Measurements from ENCODE around the gene DMBX1. TPM values are rescaled to one million over a fixed set of nuclear protein-coding genes. Genes with fewer than 3 reads are reported as not detected.

Gene DMBX1
- under 1 TPM in 1 of 2 experiments, not detected in 1; 0.11 TPM for total RNA-seq

- peak within 1 kb of the TSS; percentile 86 for H3K4me3 Mint-ChIP-seq
- peak within 1 kb of the TSS; percentile 1 for H3K27ac Mint-ChIP-seq
- peaks cover 92% of the 10 kb centered on the region for H3K27me3 Mint-ChIP-seq
- ATAC-seq (ENCODE audit: low read depth) (peak; percentile 72), DNase-seq (peak; percentile 63)
- peaks cover 18% of the 10 kb centered on the region for H3K4me1 Mint-ChIP-seq
- POLR2A ChIA-PET: no interaction called here
- H3K36me3 Mint-ChIP-seq: peaks cover 2% of the 10 kb centered on the region
- no peaks in the 10 kb centered on the region for H3K9me3 Mint-ChIP-seq
Observed at GRCh38 chr1:46489638-46490405, at the start of gene DMBX1. Gene DMBX1 (plus strand): TSS chr1:46489836. CDS start chr1:46507011, 17,175 bp downstream.

- DNase-seq (no peak), ATAC-seq (ENCODE audit: low read depth) (no peak)
- POLR2A ChIA-PET: no interaction called here
- Mint-ChIP-seq H3K36me3 (no peaks in the 10 kb centered on the region), H3K4me3 (no peak overlapping the region), H3K27me3 (peaks cover 18% of the 10 kb centered on the region), H3K4me1 (peaks cover 11% of the 10 kb centered on the region), H3K27ac (no peak overlapping the region), H3K9me3 (no peaks in the 10 kb centered on the region)
Observed at GRCh38 chr1:46440478-46440877, 49.2 kb upstream of the DMBX1 start.

GRCh38 chr1:46442317-46443161, 47.1 kb upstream of the DMBX1 start:
- ATAC-seq (ENCODE audit: low read depth) (peak; percentile 81), DNase-seq (peak; percentile 82)
- Mint-ChIP-seq H3K27me3 (peaks cover 36% of the 10 kb centered on the region), H3K36me3 (no peaks in the 10 kb centered on the region), H3K4me1 (peaks cover 13% of the 10 kb centered on the region), H3K9me3 (no peaks in the 10 kb centered on the region), H3K27ac (peak overlapping the region; percentile 18), H3K4me3 (peak overlapping the region; percentile 84)
- POLR2A ChIA-PET: no interaction called here

GRCh38 chr1:46444466-46444865, 45.2 kb upstream of the DMBX1 start:
- Mint-ChIP-seq H3K27me3 (peaks cover 54% of the 10 kb centered on the region), H3K9me3 (no peaks in the 10 kb centered on the region), H3K27ac (no peak overlapping the region), H3K36me3 (no peaks in the 10 kb centered on the region), H3K4me3 (no peak overlapping the region), H3K4me1 (peaks cover 13% of the 10 kb centered on the region)
- DNase-seq (no peak), ATAC-seq (ENCODE audit: low read depth) (no peak)
- POLR2A ChIA-PET: no interaction called here

- Mint-ChIP-seq H3K4me3 (no peak overlapping the region), H3K36me3 (no peaks in the 10 kb centered on the region), H3K27ac (no peak overlapping the region), H3K4me1 (peaks cover 14% of the 10 kb centered on the region), H3K9me3 (no peaks in the 10 kb centered on the region), H3K27me3 (peaks cover 62% of the 10 kb centered on the region)
- POLR2A ChIA-PET: no interaction called here
- no peak for DNase-seq
- no peak for ATAC-seq (ENCODE audit: low read depth)
Observed at GRCh38 chr1:46445773-46446256, 43.8 kb upstream of the DMBX1 start.

- Mint-ChIP-seq H3K27ac (no peak overlapping the region), H3K4me3 (no peak overlapping the region), H3K4me1 (peaks cover 14% of the 10 kb centered on the region), H3K36me3 (no peaks in the 10 kb centered on the region), H3K27me3 (peaks cover 69% of the 10 kb centered on the region), H3K9me3 (no peaks in the 10 kb centered on the region)
- ATAC-seq (ENCODE audit: low read depth) (peak; percentile 31), DNase-seq (peak; percentile 83)
- POLR2A ChIA-PET: no interaction called here
Observed at GRCh38 chr1:46446646-46447498, 42.8 kb upstream of the DMBX1 start.

- DNase-seq: no peak
- no peaks in the 10 kb centered on the region for H3K9me3 Mint-ChIP-seq
Observed at GRCh38 chr1:46447499-46448108, 42.0 kb upstream of the DMBX1 start.

GRCh38 chr1:46448109-46448911, 41.3 kb upstream of the DMBX1 start:
- Mint-ChIP-seq H3K36me3 (no peaks in the 10 kb centered on the region), H3K4me1 (peaks cover 9% of the 10 kb centered on the region), H3K27me3 (peaks cover 78% of the 10 kb centered on the region), H3K27ac (no peak overlapping the region), H3K4me3 (no peak overlapping the region), H3K9me3 (no peaks in the 10 kb centered on the region)
- DNase-seq (no peak), ATAC-seq (ENCODE audit: low read depth) (no peak)
- POLR2A ChIA-PET: no interaction called here

More at GRCh38 chr1:46447499-46448108, 42.0 kb upstream of the DMBX1 start:
- ATAC-seq (ENCODE audit: low read depth): no peak
- Mint-ChIP-seq H3K27ac (no peak overlapping the region), H3K27me3 (peaks cover 72% of the 10 kb centered on the region), H3K4me1 (peaks cover 10% of the 10 kb centered on the region), H3K4me3 (no peak overlapping the region), H3K36me3 (no peaks in the 10 kb centered on the region)
- POLR2A ChIA-PET: no interaction called here

- H3K4me3 Mint-ChIP-seq: no peak overlapping the region
- H3K27ac Mint-ChIP-seq: no peak overlapping the region
- POLR2A ChIA-PET: no interaction called here
- no peak for DNase-seq
- H3K27me3 Mint-ChIP-seq: peaks cover 81% of the 10 kb centered on the region
- H3K4me1 Mint-ChIP-seq: peaks cover 8% of the 10 kb centered on the region
- ATAC-seq (ENCODE audit: low read depth): peak; percentile 70
- H3K36me3 Mint-ChIP-seq: no peaks in the 10 kb centered on the region
- no peaks in the 10 kb centered on the region for H3K9me3 Mint-ChIP-seq
Observed at GRCh38 chr1:46449223-46450159, 40.1 kb upstream of the DMBX1 start.

GRCh38 chr1:46450160-46450517, 39.5 kb upstream of the DMBX1 start:
- Mint-ChIP-seq H3K4me1 (peaks cover 8% of the 10 kb centered on the region), H3K27me3 (peaks cover 78% of the 10 kb centered on the region)

More at GRCh38 chr1:46450160-46450517, 39.5 kb upstream of the DMBX1 start:
- DNase-seq (no peak), ATAC-seq (ENCODE audit: low read depth) (no peak)
- POLR2A ChIA-PET: no interaction called here
- Mint-ChIP-seq H3K36me3 (no peaks in the 10 kb centered on the region), H3K27ac (no peak overlapping the region), H3K9me3 (no peaks in the 10 kb centered on the region), H3K4me3 (no peak overlapping the region)

Measured in activated naive CD8-positive, alpha-beta T cell treated with anti-CD3 and anti-CD28 coated beads, Interleukin-2, amount 10 ng/mL, durations not matched to agents 7 days and 5 days (primary cell).